ENCODE data around the gene CEP72.

Gene CEP72

GRCh38 chr5:640461-641330 is 28.6 kb downstream of the CEP72 start:
- no peak for DNase-seq

- DNase-seq: no peak
Observed at GRCh38 chr5:641331-641765, 29.2 kb downstream of the CEP72 start.

DNA sequence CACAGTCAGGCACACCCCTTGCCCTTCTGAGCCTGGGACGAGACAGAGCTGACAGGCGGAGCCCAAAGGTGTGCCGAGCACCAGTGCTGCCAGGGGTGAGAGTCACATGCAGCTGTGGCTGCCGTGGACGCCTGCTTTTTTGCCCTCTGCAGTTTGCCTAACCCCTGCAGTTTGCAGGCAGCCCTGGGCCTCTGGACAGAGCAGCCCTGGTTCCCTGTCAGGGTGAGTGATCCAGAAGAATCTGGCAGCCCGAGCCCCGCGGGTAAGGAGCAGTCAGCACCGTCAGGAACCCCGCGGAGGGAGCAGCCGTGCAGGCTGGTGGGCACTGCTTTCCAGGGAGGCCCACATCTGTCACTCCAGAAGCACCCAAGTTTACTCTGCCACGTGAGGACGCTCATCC is 30.3 kb downstream of the CEP72 start:
- no peak for DNase-seq

- peak; percentile 98 for DNase-seq
Observed at GRCh38 chr5:643351-643801, 31.2 kb downstream of the CEP72 start.

DNA sequence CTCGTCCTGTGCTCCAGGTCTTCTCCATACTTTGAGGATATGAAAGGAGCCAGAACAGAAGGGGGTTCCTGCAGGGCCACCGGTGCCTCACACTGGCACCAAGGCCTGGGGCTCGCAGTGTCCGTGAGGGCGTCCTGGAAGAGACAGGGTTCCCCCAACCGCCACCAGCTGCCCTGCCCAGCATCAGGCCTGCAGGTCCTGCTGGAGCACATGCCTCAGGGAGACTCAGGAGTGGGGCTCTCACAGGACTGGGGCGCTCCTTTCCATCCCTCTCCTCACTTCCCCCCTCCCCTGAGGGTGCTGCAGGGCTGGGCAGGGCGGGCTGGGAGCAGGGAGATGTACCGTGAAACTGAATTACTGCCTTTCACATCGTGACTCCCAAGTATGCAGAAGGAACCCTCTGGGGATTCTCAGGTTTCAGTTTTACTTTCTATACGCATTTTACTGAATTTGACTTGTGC is 31.7 kb downstream of the CEP72 start:
- peak; percentile 87 for DNase-seq

DNA sequence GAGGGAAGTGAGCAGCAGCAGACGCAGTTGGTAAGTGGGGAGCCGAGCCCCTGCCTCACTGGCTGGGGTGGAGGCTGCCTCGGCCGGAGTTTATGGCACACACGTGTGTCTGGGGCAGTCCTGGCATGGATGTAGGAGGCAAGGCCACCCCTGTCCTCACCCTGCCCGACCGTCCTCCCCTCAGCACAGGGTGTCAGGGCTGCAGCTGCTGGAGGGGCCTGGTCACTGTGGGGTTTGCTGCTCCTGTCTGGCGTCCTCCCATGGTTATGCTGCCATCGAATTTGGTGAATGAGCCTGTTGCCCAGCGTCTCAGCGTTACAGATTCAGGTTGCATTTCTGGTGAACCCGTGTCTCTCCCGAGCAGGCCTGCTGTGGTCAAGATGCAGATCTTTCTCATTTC is 32.4 kb downstream of the CEP72 start:
- DNase-seq: no peak

DNA sequence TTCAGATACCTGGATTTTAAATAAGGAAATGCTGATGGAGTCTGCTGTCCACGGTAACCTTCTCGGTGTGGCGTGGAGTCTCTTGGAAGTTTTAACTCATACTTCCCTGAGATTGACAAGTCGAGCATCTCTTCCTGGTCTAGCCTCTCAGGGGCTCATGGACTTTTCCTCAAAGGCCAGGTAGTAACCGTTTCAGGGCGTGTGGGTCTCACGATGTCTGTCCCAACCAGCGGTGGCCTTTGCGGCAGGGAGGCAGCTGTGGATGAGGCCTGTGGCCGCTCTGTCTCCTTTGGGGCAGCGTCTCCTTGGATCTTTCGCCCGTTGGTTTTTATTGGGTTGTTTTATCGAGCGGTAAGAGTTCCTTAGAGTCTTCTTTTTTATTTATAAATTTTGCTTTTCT is 32.8 kb downstream of the CEP72 start:
- no peak for DNase-seq

DNA sequence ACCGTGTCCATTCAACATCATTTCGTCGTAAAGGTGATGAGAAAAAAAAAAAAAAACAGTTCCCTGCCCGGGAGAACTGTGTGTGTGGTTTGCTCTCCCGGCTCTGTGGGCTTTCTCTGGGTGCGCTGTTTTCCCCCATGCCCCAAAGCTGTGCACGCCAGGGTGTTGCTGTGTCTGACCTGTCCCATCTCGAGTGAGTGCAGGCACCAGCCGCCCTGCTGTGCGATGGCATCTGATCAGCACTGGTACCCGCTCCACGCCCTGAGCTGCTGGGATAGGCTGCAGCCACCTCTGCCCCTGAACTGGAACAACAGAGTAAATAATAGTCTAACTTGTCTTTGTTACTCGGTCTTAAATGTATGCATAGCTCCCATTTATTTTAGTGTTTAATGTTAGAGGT is 33.3 kb downstream of the CEP72 start:
- DNase-seq: no peak

GRCh38 chr5:646396-647201 is 34.5 kb downstream of the CEP72 start:
- no peak for DNase-seq

GRCh38 chr5:647311-647710 is 35.2 kb downstream of the CEP72 start:
- DNase-seq: no peak

DNA sequence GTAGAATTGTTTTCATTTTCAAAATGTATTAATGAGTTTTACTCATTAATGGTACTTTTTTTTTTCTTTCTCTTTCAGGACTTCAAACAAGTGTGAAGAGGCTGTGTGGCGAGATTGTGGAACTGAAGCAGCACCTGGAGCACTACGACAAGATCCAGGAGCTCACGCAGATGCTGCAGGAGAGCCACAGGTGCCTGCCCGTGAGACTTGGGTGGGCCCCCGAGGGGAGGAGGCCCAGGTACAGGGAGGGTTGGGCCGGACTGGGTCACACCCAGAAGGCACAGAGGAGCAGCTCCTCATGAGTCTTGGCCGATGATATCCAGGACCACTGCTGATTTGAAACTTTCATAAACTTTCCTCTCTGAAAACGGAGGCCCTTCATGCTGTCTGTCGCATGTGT is 35.6 kb downstream of the CEP72 start:
- DNase-seq: no peak

GRCh38 chr5:651296-652022 is 39.3 kb downstream of the CEP72 start:
- DNase-seq: no peak

DNA sequence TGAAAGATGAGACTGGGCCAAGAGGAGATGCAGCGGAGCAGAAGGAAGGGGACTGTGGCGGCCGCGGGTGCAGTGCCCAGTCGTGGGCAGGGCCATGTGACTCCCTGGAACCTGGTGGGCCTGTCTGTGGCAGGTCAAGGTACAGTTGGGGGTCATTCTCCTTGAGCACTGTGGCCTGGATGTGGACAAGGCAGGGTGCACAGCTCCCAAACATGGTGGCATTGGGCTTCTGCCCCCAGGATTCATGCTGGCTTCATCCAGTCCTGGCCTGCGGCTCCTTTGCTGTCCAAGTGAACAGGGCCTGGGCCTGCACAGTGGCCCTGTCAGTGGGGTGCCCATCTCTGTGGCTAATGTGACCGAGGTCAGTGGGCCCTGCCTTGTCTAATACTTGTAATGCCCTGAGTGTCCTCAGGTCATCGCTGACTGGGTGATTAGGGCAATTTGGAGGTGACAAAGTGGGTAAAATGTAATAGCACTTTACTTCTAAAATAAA is 39.9 kb downstream of the CEP72 start:
- DNase-seq: no peak

- no peak for DNase-seq
Observed at GRCh38 chr5:652773-653350, 40.7 kb downstream of the CEP72 start.

- DNase-seq: no peak
Observed at GRCh38 chr5:654071-654778, 42.1 kb downstream of the CEP72 start.

DNA sequence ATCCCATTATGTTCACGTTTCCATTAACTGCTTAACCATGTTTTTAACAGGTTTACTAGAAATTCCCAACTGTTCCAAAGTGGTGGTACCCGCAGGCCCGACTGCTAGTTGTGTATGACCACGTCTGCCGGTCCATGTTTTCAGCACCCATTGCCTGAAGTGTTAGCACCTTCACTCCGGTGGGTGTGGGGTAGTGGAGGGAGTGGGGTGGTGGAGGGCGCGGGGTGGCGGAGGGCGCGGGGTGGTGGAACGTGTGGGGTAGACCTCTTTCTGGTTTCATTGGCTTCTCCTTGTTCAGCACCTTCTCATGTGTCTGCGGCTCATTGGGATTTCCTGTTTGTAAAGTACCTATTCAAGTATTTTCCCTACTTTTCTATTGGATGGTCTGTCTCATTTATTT is 43.3 kb downstream of the CEP72 start:
- no peak for DNase-seq

DNA sequence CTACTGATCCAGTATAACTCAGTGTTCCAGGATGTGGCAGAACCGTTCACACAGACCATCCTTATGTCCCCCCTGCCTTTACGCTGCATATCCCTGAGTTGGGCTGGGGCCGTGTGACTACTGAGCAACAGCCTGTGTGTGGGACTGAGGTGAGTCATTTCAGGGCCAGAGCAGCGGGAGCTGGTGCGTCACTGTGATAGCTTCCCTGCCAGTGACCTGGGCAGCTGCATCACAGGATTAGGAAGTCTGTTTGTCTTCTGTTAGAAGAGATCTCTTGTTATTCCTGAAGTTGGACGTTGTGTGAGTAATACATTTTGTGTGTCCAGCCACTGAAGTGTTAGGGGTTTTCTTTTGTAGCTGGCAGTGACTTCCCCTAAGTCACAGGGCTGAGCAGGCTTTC is 45.4 kb downstream of the CEP72 start:
- no peak for DNase-seq

- DNase-seq: no peak
Observed at GRCh38 chr5:658103-658502, 46.0 kb downstream of the CEP72 start.

- DNase-seq: peak; percentile 37
Observed at GRCh38 chr5:659496-660263, 47.5 kb downstream of the CEP72 start.

DNA sequence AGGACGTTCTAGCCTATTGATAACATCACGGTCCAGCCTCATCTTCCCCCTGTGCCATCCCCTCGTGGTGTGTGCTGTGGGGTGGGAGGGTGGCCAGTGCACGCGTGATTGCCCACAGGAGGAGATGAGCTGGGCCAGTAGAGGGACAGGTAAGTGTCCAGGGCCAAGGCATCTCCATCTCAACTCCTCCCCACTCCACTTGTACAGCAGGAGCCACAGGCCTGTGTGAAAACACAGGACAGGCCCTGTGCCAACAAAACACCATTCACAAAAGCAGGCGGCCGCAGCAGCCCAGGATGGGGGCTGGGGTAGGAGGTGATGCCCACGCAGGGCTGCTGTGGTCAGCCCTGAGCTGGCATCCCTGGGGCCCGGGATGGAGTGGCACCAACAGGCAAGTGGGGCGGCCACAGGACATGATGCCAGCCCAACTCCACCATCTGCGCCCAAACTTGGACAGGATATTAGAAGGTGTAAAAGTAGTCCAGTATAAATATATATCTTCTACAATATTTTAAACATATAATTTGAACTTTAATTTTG is 48.4 kb downstream of the CEP72 start:
- DNase-seq: no peak
